KOPT-K1 (cell line): ENCODE results near the gene EXOSC6.
"Not testable (repeated sequence)": the region's sequence is repeated elsewhere in the genome, so short reads cannot be mapped to it uniquely, and the experiment has no call there.

Source experiments
- H3K27ac ChIP-seq: fragments of 200-600 bp; sonication (generic); 2 replicates; pipeline ENCODE4 v1.5.1; 2016; ENCODE audit warnings: antibody characterized with exemption, mild to moderate bottlenecking, low read depth, low read length; ENCODE audit not compliant: poor library complexity, severe bottlenecking
- H3K36me3 ChIP-seq: fragments of 200-600 bp; sonication (generic); 2 replicates; pipeline ENCODE4 v1.5.1; 2017; ENCODE audit warnings: antibody characterized with exemption, mild to moderate bottlenecking, low read length, moderate library complexity; ENCODE audit not compliant: insufficient read depth
- H3K9me3 ChIP-seq: fragments of 200-600 bp; sonication (generic); 2 replicates; pipeline ENCODE4 v1.5.1; 2017; ENCODE audit warnings: antibody characterized with exemption, low read length, mild to moderate bottlenecking; ENCODE audit not compliant: insufficient read depth, poor library complexity, severe bottlenecking

EXOSC6 gene

GRCh38 chr16:70226024-70226423 is 25.7 kb downstream of the EXOSC6 start:
- H3K27ac ChIP-seq, H3K9me3 ChIP-seq: not testable (repeated sequence)
- H3K36me3 ChIP-seq: peaks cover 44% of the 10 kb centered on the region

- H3K27ac ChIP-seq, H3K9me3 ChIP-seq: not testable (repeated sequence)
- H3K36me3 ChIP-seq: peaks cover 43% of the 10 kb centered on the region
Measured at GRCh38 chr16:70225430-70225829, 26.3 kb downstream of the EXOSC6 start.

GRCh38 chr16:70224645-70225044 is 27.1 kb downstream of the EXOSC6 start:
- peaks cover 45% of the 10 kb centered on the region for H3K36me3 ChIP-seq
- H3K9me3 ChIP-seq, H3K27ac ChIP-seq: not testable (repeated sequence)

GRCh38 chr16:70223971-70224513 is 27.7 kb downstream of the EXOSC6 start:
- not testable (repeated sequence) for H3K27ac ChIP-seq, H3K9me3 ChIP-seq
- peaks cover 42% of the 10 kb centered on the region for H3K36me3 ChIP-seq

- peaks cover 41% of the 10 kb centered on the region for H3K36me3 ChIP-seq
- not testable (repeated sequence) for H3K9me3 ChIP-seq, H3K27ac ChIP-seq
Measured at GRCh38 chr16:70223216-70223615, 28.5 kb downstream of the EXOSC6 start.

- H3K27ac ChIP-seq, H3K9me3 ChIP-seq: not testable (repeated sequence)
- H3K36me3 ChIP-seq: peaks cover 41% of the 10 kb centered on the region
Measured at GRCh38 chr16:70222574-70222973, 29.2 kb downstream of the EXOSC6 start.

- H3K9me3 ChIP-seq, H3K27ac ChIP-seq: not testable (repeated sequence)
- H3K36me3 ChIP-seq: peaks cover 23% of the 10 kb centered on the region
Measured at GRCh38 chr16:70218586-70218985, 33.2 kb downstream of the EXOSC6 start.

- H3K9me3 ChIP-seq, H3K36me3 ChIP-seq, H3K27ac ChIP-seq: not testable (repeated sequence)
Measured at GRCh38 chr16:70206382-70206781, 45.4 kb downstream of the EXOSC6 start.

GRCh38 chr16:70204668-70205405 is 46.9 kb downstream of the EXOSC6 start:
- H3K27ac ChIP-seq, H3K9me3 ChIP-seq, H3K36me3 ChIP-seq: not testable (repeated sequence)

GRCh38 chr16:70204010-70204409 is 47.7 kb downstream of the EXOSC6 start:
- not testable (repeated sequence) for H3K27ac ChIP-seq, H3K9me3 ChIP-seq, H3K36me3 ChIP-seq

GRCh38 chr16:70203508-70203907 is 48.2 kb downstream of the EXOSC6 start:
- H3K27ac ChIP-seq, H3K36me3 ChIP-seq, H3K9me3 ChIP-seq: not testable (repeated sequence)

- not testable (repeated sequence) for H3K36me3 ChIP-seq, H3K27ac ChIP-seq, H3K9me3 ChIP-seq
Measured at GRCh38 chr16:70200063-70200462, 51.7 kb downstream of the EXOSC6 start.

GRCh38 chr16:70199170-70199569 is 52.6 kb downstream of the EXOSC6 start:
- H3K27ac ChIP-seq, H3K9me3 ChIP-seq: not testable (repeated sequence)

GRCh38 chr16:70198666-70199065 is 53.1 kb downstream of the EXOSC6 start:
- H3K27ac ChIP-seq, H3K36me3 ChIP-seq, H3K9me3 ChIP-seq: not testable (repeated sequence)

More at GRCh38 chr16:70199170-70199569, 52.6 kb downstream of the EXOSC6 start:
- not testable (repeated sequence) for H3K36me3 ChIP-seq

- not testable (repeated sequence) for H3K27ac ChIP-seq
Measured at GRCh38 chr16:70198230-70198629, 53.5 kb downstream of the EXOSC6 start.

GRCh38 chr16:70197611-70198010 is 54.1 kb downstream of the EXOSC6 start:
- H3K27ac ChIP-seq, H3K9me3 ChIP-seq, H3K36me3 ChIP-seq: not testable (repeated sequence)

More at GRCh38 chr16:70198230-70198629, 53.5 kb downstream of the EXOSC6 start:
- H3K9me3 ChIP-seq, H3K36me3 ChIP-seq: not testable (repeated sequence)
